Thyroid gland (tissue), 4 donors: ENCODE data around the gene ADAMTS14.

Experiments used
- CTCF ChIP-seq, 6 experiments: fragments of 200-600 bp in 3 of 6; fragments of 450-650 bp in 3 of 6; sonication (generic) in 3 of 6; IDR thresholded peaks; one replicate each; pipeline ENCODE4 v1.5.1; 2016 to 2019; ENCODE audit warnings: antibody characterized with exemption in 6 of 6, mild to moderate bottlenecking in 2 of 6, inconsistent platforms in 1 of 6, moderate library complexity in 1 of 6
- POLR2A ChIP-seq, 2 donors: fragments of 450-650 bp; IDR thresholded peaks; one replicate each; pipeline ENCODE4 v1.6.1; 2017; ENCODE audit warnings: antibody characterized with exemption in 2 of 2, mild to moderate bottlenecking in 2 of 2, moderate library complexity in 1 of 2

GRCh38 chr10:70662362-70663220 lies 9.7 kb upstream of the ADAMTS14 start:
- TF ChIP-seq CTCF (IDR thresholded peaks at IDR 0.05) (no peak), POLR2A (IDR thresholded peaks at IDR 0.05) (no peak)
